Neuronal stem cell (in vitro differentiated cells): ENCODE measurements around the gene GAK.

Experiments used
- DNase-seq: peaks from one replicate; pipeline ENCODE4 v3.0.0-alpha.2; 2013; ENCODE audit warnings: low spot score
- H2AFZ ChIP-seq: one replicate; pipeline ENCODE4 v1.6.1; 2013; ENCODE audit warnings: mild to moderate bottlenecking, low read length, inconsistent platforms
- H2AK5ac ChIP-seq: 2 replicates; pipeline ENCODE4 v1.6.1; 2013; ENCODE audit warnings: low read depth, mild to moderate bottlenecking, inconsistent platforms, low read length, moderate library complexity, mixed read lengths
- H2BK120ac ChIP-seq: 2 replicates; pipeline ENCODE4 v1.6.1; 2013; ENCODE audit warnings: low read depth, mild to moderate bottlenecking, inconsistent platforms, low read length, moderate library complexity, mixed read lengths
- H2BK12ac ChIP-seq: one replicate; pipeline ENCODE4 v1.6.1; 2013; ENCODE audit warnings: low read length, inconsistent platforms
- H2BK15ac ChIP-seq: 2 replicates; pipeline ENCODE4 v1.6.1; 2013; ENCODE audit warnings: mild to moderate bottlenecking, low read length, inconsistent platforms, mixed read lengths
- H2BK5ac ChIP-seq: one replicate; pipeline ENCODE4 v1.6.1; 2013; ENCODE audit warnings: inconsistent platforms, mild to moderate bottlenecking, low read length, moderate library complexity
- H3K14ac ChIP-seq: one replicate; pipeline ENCODE4 v1.6.1; 2013; ENCODE audit warnings: low read length, inconsistent platforms
- H3K18ac ChIP-seq: 2 replicates; pipeline ENCODE4 v1.6.1; 2013; ENCODE audit warnings: low read length, inconsistent platforms
- H3K23ac ChIP-seq: 2 replicates; pipeline ENCODE4 v1.6.1; 2013; ENCODE audit warnings: low read depth, mild to moderate bottlenecking, mixed read lengths, low read length, inconsistent platforms; ENCODE audit not compliant: poor library complexity
- H3K27ac ChIP-seq: replicated peaks from 3 replicates; pipeline ENCODE4 v1.5.1; 2013; ENCODE audit warnings: low read length, inconsistent platforms
- H3K27me3 ChIP-seq, 3 experiments: 2 replicates each; pipeline ENCODE4 v1.6.1; 2013; ENCODE audit warnings: low read length in 3 of 3, mild to moderate bottlenecking in 2 of 3, inconsistent platforms in 1 of 3, low read depth in 1 of 3, mixed read lengths in 1 of 3, moderate library complexity in 1 of 3; ENCODE audit not compliant: control insufficient read depth in 3 of 3, insufficient read depth in 3 of 3
- H3K36me3 ChIP-seq, 2 donors: replicated peaks in 1 of 2; 2 replicates each; pipeline ENCODE4 v1.6.1; 2013; ENCODE audit warnings: low read length in 2 of 2; ENCODE audit not compliant: control insufficient read depth in 2 of 2, insufficient read depth in 2 of 2
- H3K4ac ChIP-seq: 2 replicates; pipeline ENCODE4 v1.6.1; 2013; ENCODE audit warnings: inconsistent platforms, mild to moderate bottlenecking, low read length, moderate library complexity
- H3K4me1 ChIP-seq, 2 donors: 1 replicate in 1 of 2; 2 replicates in 1 of 2; pipeline ENCODE4 v1.6.1; 2013; ENCODE audit warnings: low read length in 2 of 2, low read depth in 1 of 2; ENCODE audit not compliant: control insufficient read depth in 2 of 2, insufficient read depth in 1 of 2
- H3K4me2 ChIP-seq: one replicate; pipeline ENCODE4 v1.6.1; 2013; ENCODE audit warnings: mild to moderate bottlenecking, low read length, inconsistent platforms; ENCODE audit not compliant: insufficient read depth, poor library complexity, severe bottlenecking
- H3K4me3 ChIP-seq, 2 donors: 2 replicates each; pipeline ENCODE4 v1.5.1; 2013; ENCODE audit warnings: low read length in 2 of 2, mild to moderate bottlenecking in 2 of 2, inconsistent platforms in 1 of 2, moderate library complexity in 1 of 2
- H3K79me1 ChIP-seq: one replicate; pipeline ENCODE4 v1.6.1; 2013; ENCODE audit warnings: low read depth, mild to moderate bottlenecking, inconsistent platforms, low read length, moderate library complexity
- H3K9ac ChIP-seq: one replicate; pipeline ENCODE4 v1.6.1; 2013; ENCODE audit warnings: mild to moderate bottlenecking, low read depth, low read length, inconsistent platforms; ENCODE audit not compliant: poor library complexity
- H3K9me3 ChIP-seq, 2 donors: replicated peaks in 1 of 2; 2 replicates each; pipeline versions ENCODE3 to v1.6.1; 2013; ENCODE audit warnings: low read length in 2 of 2, mild to moderate bottlenecking in 2 of 2, inconsistent platforms in 1 of 2, low read depth in 1 of 2, mixed read lengths in 1 of 2, moderate library complexity in 1 of 2; ENCODE audit not compliant: control insufficient read depth in 2 of 2, insufficient read depth in 1 of 2
- H4K8ac ChIP-seq: one replicate; pipeline ENCODE4 v1.6.1; 2013; ENCODE audit warnings: low read depth, mild to moderate bottlenecking, inconsistent platforms, low read length, moderate library complexity
- H4K91ac ChIP-seq: one replicate; pipeline ENCODE4 v1.6.1; 2013; ENCODE audit warnings: low read length, low read depth, mild to moderate bottlenecking, inconsistent platforms; ENCODE audit not compliant: poor library complexity
- whole genome bisulfite sequencing, 2 donors: extraction: QIAGEN DNeasy Blood & Tissue Kit; methylation state at CpG; one replicate each; pipeline ENCODE4 v1.1.7; 2013; ENCODE audit warnings: missing lambda C conversion rate in 2 of 2, mixed read lengths in 1 of 2; ENCODE audit not compliant: insufficient read length in 2 of 2, insufficient replicate concordance in 1 of 2; ENCODE audit errors: extremely low coverage in 2 of 2; 5-methylcytosine and 5-hydroxymethylcytosine counted together

The GAK gene

DNA sequence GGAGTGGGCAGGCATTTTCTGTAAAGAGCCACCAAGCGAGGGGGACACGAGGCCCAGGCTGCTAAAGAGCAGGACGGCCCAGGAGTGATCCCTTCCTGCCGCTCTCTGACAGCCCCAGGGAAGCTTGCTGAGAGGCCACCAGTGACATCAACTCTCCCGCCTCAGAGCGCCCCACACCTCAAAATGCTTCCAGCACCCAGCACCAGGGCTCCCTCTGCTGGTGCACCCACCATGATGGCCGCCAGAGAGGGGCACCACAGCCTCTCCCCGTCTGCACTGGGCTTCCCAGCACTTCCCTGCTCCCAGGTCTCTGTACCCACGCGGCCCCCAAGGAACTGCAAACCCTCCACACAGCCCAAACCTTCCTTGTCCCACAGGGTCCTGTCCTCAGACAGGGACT lies 40.4 kb downstream of the GAK start:
- H2BK15ac ChIP-seq: no peak overlapping the region
- H3K4ac ChIP-seq: no peak overlapping the region
- H3K36me3 ChIP-seq: peaks cover 28 to 79% of the 10 kb centered on the region in 2 donors
- no peak for DNase-seq
- no peak overlapping the region for H2AFZ ChIP-seq
- H3K14ac ChIP-seq: peak overlapping the region; percentile 8
- no peak overlapping the region for H4K91ac ChIP-seq
- H3K18ac ChIP-seq: peak overlapping the region; percentile 17
- peaks cover 0 to 3% of the 10 kb centered on the region in 2 donors for H3K4me1 ChIP-seq
- H3K23ac ChIP-seq: peak overlapping the region; percentile 43
- WGBS, 2 donors: no CpG with 5 or more reads among the region's 10 CpGs
- no peak overlapping the region for H3K4me2 ChIP-seq
- H2BK5ac ChIP-seq: no peak overlapping the region
- peak overlapping the region; percentile 92 for H4K8ac ChIP-seq
- no peak overlapping the region for H3K4me3 ChIP-seq
- no peak overlapping the region for H2BK120ac ChIP-seq
- H3K27ac ChIP-seq: no peak overlapping the region
- H3K9ac ChIP-seq: no peak overlapping the region
- peaks cover 0 to 2% (median 0%) of the 10 kb centered on the region in 3 experiments for H3K27me3 ChIP-seq
- H3K79me1 ChIP-seq: peaks cover 3% of the 10 kb centered on the region
- no peak overlapping the region for H2BK12ac ChIP-seq
- H3K9me3 ChIP-seq: peaks cover 0 to 12% of the 10 kb centered on the region in 2 donors
- peak overlapping the region; percentile 37 for H2AK5ac ChIP-seq

GRCh38 chr4:890036-890695 lies 42.0 kb downstream of the GAK start:
- H3K14ac ChIP-seq: no peak overlapping the region
- H3K27ac ChIP-seq: no peak overlapping the region
- no peak overlapping the region for H3K9ac ChIP-seq
- no peak overlapping the region for H3K4me2 ChIP-seq
- H3K9me3 ChIP-seq: peaks cover 0 to 10% of the 10 kb centered on the region in 2 donors
- H2BK5ac ChIP-seq: no peak overlapping the region
- H3K4ac ChIP-seq: no peak overlapping the region
- H3K4me1 ChIP-seq: peaks cover 0 to 3% of the 10 kb centered on the region in 2 donors
- H2AFZ ChIP-seq: no peak overlapping the region
- H3K18ac ChIP-seq: no peak overlapping the region
- H3K36me3 ChIP-seq: peaks cover 22 to 81% of the 10 kb centered on the region in 2 donors
- WGBS, 2 donors: no CpG with 5 or more reads among the region's 22 CpGs
- peaks cover 3% of the 10 kb centered on the region for H3K79me1 ChIP-seq
- H3K27me3 ChIP-seq: peaks cover 0 to 2% (median 0%) of the 10 kb centered on the region in 3 experiments
- H2BK120ac ChIP-seq: no peak overlapping the region
- no peak overlapping the region for H4K91ac ChIP-seq
- no peak overlapping the region for H2BK12ac ChIP-seq
- no peak overlapping the region for H2BK15ac ChIP-seq
- H4K8ac ChIP-seq: no peak overlapping the region
- no peak for DNase-seq
- no peak overlapping the region for H2AK5ac ChIP-seq
- H3K4me3 ChIP-seq: no peak overlapping the region
- no peak overlapping the region for H3K23ac ChIP-seq

GRCh38 chr4:889516-889915 lies 42.6 kb downstream of the GAK start:
- H4K91ac ChIP-seq: no peak overlapping the region

GRCh38 chr4:888029-888428 lies 44.1 kb downstream of the GAK start:
- peaks cover 0 to 10% of the 10 kb centered on the region in 2 donors for H3K9me3 ChIP-seq
- H4K91ac ChIP-seq: no peak overlapping the region
- H3K4me2 ChIP-seq: no peak overlapping the region
- H3K14ac ChIP-seq: no peak overlapping the region
- no peak overlapping the region for H3K9ac ChIP-seq
- H3K27ac ChIP-seq: no peak overlapping the region
- WGBS, 2 donors: no CpG with 5 or more reads among the region's 23 CpGs
- peaks cover 0 to 3% of the 10 kb centered on the region in 2 donors for H3K4me1 ChIP-seq
- H3K79me1 ChIP-seq: peaks cover 6% of the 10 kb centered on the region
- H2BK120ac ChIP-seq: no peak overlapping the region
- no peak overlapping the region for H2AFZ ChIP-seq
- no peak overlapping the region for H2AK5ac ChIP-seq
- no peak for DNase-seq
- no peak overlapping the region for H3K18ac ChIP-seq
- peaks cover 0 to 2% (median 0%) of the 10 kb centered on the region in 3 experiments for H3K27me3 ChIP-seq
- no peak overlapping the region for H4K8ac ChIP-seq
- H2BK15ac ChIP-seq: no peak overlapping the region
- no peak overlapping the region for H3K4ac ChIP-seq
- H2BK5ac ChIP-seq: no peak overlapping the region
- no peak overlapping the region for H2BK12ac ChIP-seq
- peaks cover 26 to 85% of the 10 kb centered on the region in 2 donors for H3K36me3 ChIP-seq
- H3K23ac ChIP-seq: peak overlapping the region; percentile 35
- H3K4me3 ChIP-seq: peak overlapping the region in 1 of 2 donors; percentile 62

More at GRCh38 chr4:889516-889915, 42.6 kb downstream of the GAK start:
- H3K4ac ChIP-seq: no peak overlapping the region
- peaks cover 0 to 2% (median 0%) of the 10 kb centered on the region in 3 experiments for H3K27me3 ChIP-seq
- no peak overlapping the region for H2AK5ac ChIP-seq
- no peak overlapping the region for H2BK120ac ChIP-seq
- peaks cover 6% of the 10 kb centered on the region for H3K79me1 ChIP-seq
- H3K18ac ChIP-seq: no peak overlapping the region
- H3K4me2 ChIP-seq: no peak overlapping the region
- no peak overlapping the region for H4K8ac ChIP-seq
- peaks cover 25 to 84% of the 10 kb centered on the region in 2 donors for H3K36me3 ChIP-seq
- no peak overlapping the region for H2BK12ac ChIP-seq
- no peak overlapping the region for H3K23ac ChIP-seq
- no peak overlapping the region for H2BK15ac ChIP-seq
- H3K14ac ChIP-seq: peak overlapping the region; percentile 71
- H3K27ac ChIP-seq: no peak overlapping the region
- no peak overlapping the region for H2AFZ ChIP-seq
- peaks cover 0 to 10% of the 10 kb centered on the region in 2 donors for H3K9me3 ChIP-seq
- WGBS, 2 donors: no CpG with 5 or more reads among the region's 16 CpGs
- peaks cover 0 to 3% of the 10 kb centered on the region in 2 donors for H3K4me1 ChIP-seq
- H3K9ac ChIP-seq: no peak overlapping the region
- no peak for DNase-seq
- H3K4me3 ChIP-seq: no peak overlapping the region
- H2BK5ac ChIP-seq: peak overlapping the region; percentile 24
